Spleen (tissue), 7 donors: ENCODE measurements around the gene C14orf132.

ENCODE experiments used
- POLR2A ChIP-seq, 3 donors: fragments of 450-650 bp; IDR thresholded peaks; one replicate each; pipeline ENCODE4 v1.5.1; 2017; ENCODE audit warnings: antibody characterized with exemption in 3 of 3, mild to moderate bottlenecking in 1 of 3
- POLR2AphosphoS5 ChIP-seq, 3 donors: sonication (generic); formaldehyde crosslinking; IDR thresholded peaks; one replicate each; pipeline ENCODE4 v1.5.1; 2017; ENCODE audit warnings: antibody characterized with exemption in 3 of 3
- TF ChIP-seq, protein P1 (sequence below), 11 experiments: fragments of 200-600 bp in 7 of 11; fragments of 450-650 bp in 4 of 11; sonication (generic) in 4 of 11; IDR thresholded peaks in 8 of 11; conservative IDR thresholded peaks in 3 of 11; 1 replicate in 7 of 11; 2 replicates in 4 of 11; pipeline versions ENCODE4 v1.4.0 to v1.8.0; 2016 to 2021; ENCODE audit warnings: antibody characterized with exemption in 11 of 11, inconsistent platforms in 4 of 11, mild to moderate bottlenecking in 1 of 11
- donor health status: DM: no; HTN: no; CAD: no; lungs with moderate emphysema.
- donor health status: DM: no; HTN: no; CAD: no.
- donor health status: DM: no; HTN: no; CAD: no.

DNA sequence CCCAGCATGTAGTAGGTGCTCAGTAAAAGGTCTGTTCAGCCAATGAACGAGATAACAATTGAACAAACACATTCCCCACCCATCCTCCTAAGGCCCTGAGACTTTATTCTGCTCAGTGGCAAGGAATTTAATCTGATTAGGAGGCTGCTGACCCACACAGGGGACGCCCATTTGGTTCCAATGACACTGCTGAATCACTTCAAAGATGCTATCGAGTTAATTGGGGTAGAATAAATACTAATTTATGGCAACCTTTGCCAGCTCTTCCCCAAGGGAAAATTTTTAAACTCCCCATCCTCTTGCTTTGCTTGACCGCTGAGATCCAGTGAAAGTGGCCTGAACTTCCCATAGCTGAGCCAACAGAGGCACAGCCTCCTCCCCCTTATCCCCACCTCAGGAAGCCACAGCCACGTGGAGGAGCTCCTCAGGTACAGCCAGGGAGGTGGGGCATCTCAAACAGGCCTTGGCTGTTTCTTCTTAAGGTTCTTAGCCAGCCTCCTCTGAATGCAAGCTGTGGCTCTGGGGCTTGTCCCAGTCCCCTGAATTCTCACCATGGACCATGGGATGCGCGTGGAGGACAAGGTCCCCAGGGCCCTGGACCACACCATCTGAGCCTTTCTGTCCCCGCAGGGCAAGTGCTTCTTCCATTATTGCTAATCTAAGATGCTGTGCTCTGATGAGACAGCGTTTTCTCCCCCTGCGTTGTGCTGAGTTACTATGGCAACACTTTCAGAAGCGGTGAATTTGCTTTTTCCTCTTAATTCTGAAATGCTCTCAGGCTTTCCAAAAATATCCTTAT, 26.7 kb downstream of the C14orf132 start:
- TF ChIP-seq POLR2A (IDR thresholded peaks at IDR 0.05), result no peak
- TF ChIP-seq, protein P1, sequence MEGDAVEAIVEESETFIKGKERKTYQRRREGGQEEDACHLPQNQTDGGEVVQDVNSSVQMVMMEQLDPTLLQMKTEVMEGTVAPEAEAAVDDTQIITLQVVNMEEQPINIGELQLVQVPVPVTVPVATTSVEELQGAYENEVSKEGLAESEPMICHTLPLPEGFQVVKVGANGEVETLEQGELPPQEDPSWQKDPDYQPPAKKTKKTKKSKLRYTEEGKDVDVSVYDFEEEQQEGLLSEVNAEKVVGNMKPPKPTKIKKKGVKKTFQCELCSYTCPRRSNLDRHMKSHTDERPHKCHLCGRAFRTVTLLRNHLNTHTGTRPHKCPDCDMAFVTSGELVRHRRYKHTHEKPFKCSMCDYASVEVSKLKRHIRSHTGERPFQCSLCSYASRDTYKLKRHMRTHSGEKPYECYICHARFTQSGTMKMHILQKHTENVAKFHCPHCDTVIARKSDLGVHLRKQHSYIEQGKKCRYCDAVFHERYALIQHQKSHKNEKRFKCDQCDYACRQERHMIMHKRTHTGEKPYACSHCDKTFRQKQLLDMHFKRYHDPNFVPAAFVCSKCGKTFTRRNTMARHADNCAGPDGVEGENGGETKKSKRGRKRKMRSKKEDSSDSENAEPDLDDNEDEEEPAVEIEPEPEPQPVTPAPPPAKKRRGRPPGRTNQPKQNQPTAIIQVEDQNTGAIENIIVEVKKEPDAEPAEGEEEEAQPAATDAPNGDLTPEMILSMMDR (IDR thresholded peaks at IDR 0.05 in 8 of 11, conservative IDR thresholded peaks at IDR 0.05 in 3 of 11), result no peak
- TF ChIP-seq POLR2AphosphoS5 (IDR thresholded peaks at IDR 0.05), result no peak
